Measurements from ENCODE around the gene TRAPPC12. TPM values are rescaled to one million over a fixed set of nuclear protein-coding genes. Genes with fewer than 3 reads are reported as not detected.

The TRAPPC12 gene
- total RNA-seq, 1 donor from 2014 or later = 89.8 TPM

- H3K4me3 ChIP-seq = no peak overlapping the region
- peaks cover 5% of the 10 kb centered on the region for H3K36me3 ChIP-seq
- H3K9me3 ChIP-seq = no peaks in the 10 kb centered on the region
- no peaks in the 10 kb centered on the region for H3K27me3 ChIP-seq
- intact Hi-C loops (cut with DNase I) = no loop called here
- no peaks in the 10 kb centered on the region for H3K4me1 ChIP-seq
- TF ChIP-seq CTCF (IDR thresholded peaks at IDR 0.05) = no peak
- DNase-seq (peak; percentile 34), ATAC-seq (no peak)
- H3K27ac ChIP-seq = no peak overlapping the region
Observed at GRCh38 chr2:3340144-3340543, 39.4 kb upstream of the TRAPPC12 start.

GRCh38 chr2:3341336-3341735 is 38.2 kb upstream of the TRAPPC12 start:
- Histone ChIP-seq H3K27me3 (no peaks in the 10 kb centered on the region), H3K4me3 (no peak overlapping the region), H3K4me1 (no peaks in the 10 kb centered on the region), H3K27ac (no peak overlapping the region), H3K9me3 (no peaks in the 10 kb centered on the region), H3K36me3 (no peaks in the 10 kb centered on the region)
- no peak for TF ChIP-seq CTCF (IDR thresholded peaks at IDR 0.05)
- intact Hi-C loops (cut with DNase I) = no loop called here
- ATAC-seq = peak; percentile 43
- DNase-seq = peak; percentile 46

GRCh38 chr2:3342324-3342723 is 37.2 kb upstream of the TRAPPC12 start:
- H3K9me3 ChIP-seq = no peaks in the 10 kb centered on the region
- DNase-seq = peak; percentile 41
- no peaks in the 10 kb centered on the region for H3K27me3 ChIP-seq
- no peaks in the 10 kb centered on the region for H3K4me1 ChIP-seq
- intact Hi-C loops (cut with DNase I) = no loop called here
- no peaks in the 10 kb centered on the region for H3K36me3 ChIP-seq
- H3K27ac ChIP-seq = no peak overlapping the region
- no peak for TF ChIP-seq CTCF (IDR thresholded peaks at IDR 0.05)
- ATAC-seq = no peak
- H3K4me3 ChIP-seq = no peak overlapping the region

- no peak overlapping the region for H3K27ac ChIP-seq
- intact Hi-C loops (cut with DNase I) = no loop called here
- DNase-seq (peak; percentile 23), ATAC-seq (no peak)
- no peak overlapping the region for H3K4me3 ChIP-seq
- no peaks in the 10 kb centered on the region for H3K36me3 ChIP-seq
- no peak for TF ChIP-seq CTCF (IDR thresholded peaks at IDR 0.05)
- H3K27me3 ChIP-seq = no peaks in the 10 kb centered on the region
- no peaks in the 10 kb centered on the region for H3K4me1 ChIP-seq
- H3K9me3 ChIP-seq = no peaks in the 10 kb centered on the region
Observed at GRCh38 chr2:3343012-3343411, 36.5 kb upstream of the TRAPPC12 start.

GRCh38 chr2:3344897-3345296 is 34.6 kb upstream of the TRAPPC12 start:
- Histone ChIP-seq H3K9me3 (no peaks in the 10 kb centered on the region), H3K36me3 (no peaks in the 10 kb centered on the region), H3K27ac (no peak overlapping the region), H3K4me3 (no peak overlapping the region), H3K4me1 (no peaks in the 10 kb centered on the region), H3K27me3 (no peaks in the 10 kb centered on the region)
- no peak for ATAC-seq
- intact Hi-C loops (cut with DNase I) = no loop called here
- no peak for TF ChIP-seq CTCF (IDR thresholded peaks at IDR 0.05)
- DNase-seq = peak; percentile 39

- peak; percentile 17 for DNase-seq
- no peaks in the 10 kb centered on the region for H3K27me3 ChIP-seq
- no peaks in the 10 kb centered on the region for H3K4me1 ChIP-seq
- H3K9me3 ChIP-seq = no peaks in the 10 kb centered on the region
- no peaks in the 10 kb centered on the region for H3K36me3 ChIP-seq
- no peak for ATAC-seq
- intact Hi-C loops (cut with DNase I) = no loop called here
- no peak for TF ChIP-seq CTCF (IDR thresholded peaks at IDR 0.05)
- H3K4me3 ChIP-seq = no peak overlapping the region
- no peak overlapping the region for H3K27ac ChIP-seq
Observed at GRCh38 chr2:3345621-3346020, 33.9 kb upstream of the TRAPPC12 start.
